Transverse colon (tissue), 4 donors: ENCODE measurements around the gene CDK12.

Experiments used
- CTCF ChIP-seq, 5 experiments: fragments of 200-600 bp in 3 of 5; fragments of 450-650 bp in 2 of 5; sonication (generic) in 3 of 5; IDR thresholded peaks; 1 replicate in 2 of 5; 2 replicates in 3 of 5; pipeline ENCODE4 v1.5.1; 2016 to 2017; ENCODE audit warnings: antibody characterized with exemption in 5 of 5, inconsistent platforms in 3 of 5, mild to moderate bottlenecking in 2 of 5, moderate library complexity in 1 of 5
- EP300 ChIP-seq: sonication (generic); formaldehyde crosslinking; IDR thresholded peaks from one replicate; pipeline ENCODE4 v1.6.1; 2017; ENCODE audit warnings: antibody characterized with exemption, low read depth
- POLR2A ChIP-seq: fragments of 450-650 bp; IDR thresholded peaks from one replicate; pipeline ENCODE4 v1.6.1; 2016; ENCODE audit warnings: antibody characterized with exemption, mild to moderate bottlenecking, moderate library complexity
- POLR2AphosphoS5 ChIP-seq, 3 donors: sonication (generic); formaldehyde crosslinking; IDR thresholded peaks; one replicate each; pipeline ENCODE4 v1.6.1; 2016; ENCODE audit warnings: antibody characterized with exemption in 3 of 3

- TF ChIP-seq POLR2AphosphoS5 (IDR thresholded peaks at IDR 0.05): no peak
- TF ChIP-seq POLR2A: no peak
- no peak for TF ChIP-seq CTCF (IDR thresholded peaks at IDR 0.05)
- TF ChIP-seq EP300: no peak
Measured at GRCh38 chr17:39461926-39462569, 762 bp downstream of the CDK12 start.
